Stimulated activated CD4-positive, alpha-beta T cell treated with anti-CD3 and anti-CD28 coated beads, Interleukin-4, amount 100 ng/mL, for 48 hours (primary cell): ENCODE data around the gene ATP6V1D.
"Not testable (repeated sequence)": the region's sequence is repeated elsewhere in the genome, so short reads cannot be mapped to it uniquely, and the experiment has no call there.

Experiments used
- DNase-seq, 2 donors: peaks; one replicate each; pipeline ENCODE4 v3.0.0-alpha.2; 2020; ENCODE audit warnings: low read depth in 2 of 2

The ATP6V1D gene

GRCh38 chr14:67371247-67372148 lies 11.9 kb upstream of the ATP6V1D start:
- no peak for DNase-seq

- no peak for DNase-seq
These were observed 11.2 kb upstream of the ATP6V1D start for GRCh38 chr14:67370830-67371229.

- no peak for DNase-seq
These were observed 5.9 kb upstream of the ATP6V1D start for GRCh38 chr14:67365476-67365875.

GRCh38 chr14:67360470-67361206 lies 1.0 kb upstream of the ATP6V1D start:
- no peak for DNase-seq

- peak in 1 of 2 donors; percentile 6 for DNase-seq
These were observed 455 bp downstream of the ATP6V1D start for GRCh38 chr14:67358924-67359774.

GRCh38 chr14:67357969-67358354 lies 1.6 kb downstream of the ATP6V1D start:
- no peak for DNase-seq

- no peak for DNase-seq
These were observed 2.2 kb downstream of the ATP6V1D start for GRCh38 chr14:67357186-67357968.

- no peak for DNase-seq
These were observed 7.5 kb downstream of the ATP6V1D start for GRCh38 chr14:67352055-67352454.

- no peak for DNase-seq
These were observed 14.0 kb downstream of the ATP6V1D start for GRCh38 chr14:67345583-67345982.

GRCh38 chr14:67343601-67344230 lies 15.9 kb downstream of the ATP6V1D start:
- no peak for DNase-seq

- not testable (repeated sequence) for DNase-seq
These were observed 18.4 kb downstream of the ATP6V1D start for GRCh38 chr14:67341231-67341630.

GRCh38 chr14:67335781-67336180 lies 23.8 kb downstream of the ATP6V1D start:
- no peak for DNase-seq

GRCh38 chr14:67332468-67332867 lies 27.1 kb downstream of the ATP6V1D start:
- no peak for DNase-seq

- no peak for DNase-seq
These were observed 28.1 kb downstream of the ATP6V1D start for GRCh38 chr14:67331368-67332125.

- not testable (repeated sequence) for DNase-seq
These were observed 29.9 kb downstream of the ATP6V1D start for GRCh38 chr14:67329666-67330065.

- DNase-seq: no peak
These were observed 40.5 kb downstream of the ATP6V1D start for GRCh38 chr14:67319142-67319541.

GRCh38 chr14:67317822-67318221 lies 41.8 kb downstream of the ATP6V1D start:
- DNase-seq: no peak

GRCh38 chr14:67313153-67313552 lies 46.5 kb downstream of the ATP6V1D start:
- DNase-seq: no peak

GRCh38 chr14:67311868-67312267 lies 47.7 kb downstream of the ATP6V1D start:
- DNase-seq: no peak
